Osteocyte (in vitro differentiated cells): ENCODE measurements around the gene FIBCD1. TPM values are rescaled to one million over a fixed set of nuclear protein-coding genes. Genes with fewer than 3 reads are reported as not detected.

Source experiments
- DNase-seq: peaks from one replicate; pipeline ENCODE4 v3.0.0; 2021; ENCODE audit warnings: mixed read lengths; ENCODE audit not compliant: unreplicated experiment; ENCODE audit errors: extremely low spot score
- H3K27ac Mint-ChIP-seq: one replicate; pipeline ENCODE4 v1.8.0; 2021; ENCODE audit warnings: mild to moderate bottlenecking, mixed read lengths; ENCODE audit not compliant: unreplicated experiment
- H3K27me3 Mint-ChIP-seq: one replicate; pipeline ENCODE4 v1.8.0; 2021; ENCODE audit warnings: mixed read lengths; ENCODE audit not compliant: unreplicated experiment
- H3K36me3 Mint-ChIP-seq: one replicate; pipeline ENCODE4 v1.8.0; 2021; ENCODE audit warnings: mixed read lengths; ENCODE audit not compliant: unreplicated experiment
- H3K4me1 Mint-ChIP-seq: one replicate; pipeline ENCODE4 v1.8.0; 2021; ENCODE audit warnings: mixed read lengths; ENCODE audit not compliant: unreplicated experiment
- H3K4me3 Mint-ChIP-seq: one replicate; pipeline ENCODE4 v1.8.0; 2021; ENCODE audit warnings: mild to moderate bottlenecking, moderate library complexity, mixed read lengths; ENCODE audit not compliant: unreplicated experiment
- H3K9me3 Mint-ChIP-seq: one replicate; pipeline ENCODE4 v1.8.0; 2021; ENCODE audit warnings: mixed read lengths; ENCODE audit not compliant: unreplicated experiment
- CTCF ChIP-seq: fragments of 200-600 bp; sonication (generic); IDR thresholded peaks from 2 replicates; pipeline ENCODE4 v1.5.0; 2021; ENCODE audit warnings: antibody characterized with exemption, mild to moderate bottlenecking, moderate library complexity
- total RNA-seq: library from RNA; stranded (reverse); gene quantifications from 2 replicates; pipeline ENCODE4 v1.2.1, GENCODE V29; 2021

FIBCD1 gene
- total RNA-seq, 1 donor from 2014 or later, result 18.2 TPM

DNA sequence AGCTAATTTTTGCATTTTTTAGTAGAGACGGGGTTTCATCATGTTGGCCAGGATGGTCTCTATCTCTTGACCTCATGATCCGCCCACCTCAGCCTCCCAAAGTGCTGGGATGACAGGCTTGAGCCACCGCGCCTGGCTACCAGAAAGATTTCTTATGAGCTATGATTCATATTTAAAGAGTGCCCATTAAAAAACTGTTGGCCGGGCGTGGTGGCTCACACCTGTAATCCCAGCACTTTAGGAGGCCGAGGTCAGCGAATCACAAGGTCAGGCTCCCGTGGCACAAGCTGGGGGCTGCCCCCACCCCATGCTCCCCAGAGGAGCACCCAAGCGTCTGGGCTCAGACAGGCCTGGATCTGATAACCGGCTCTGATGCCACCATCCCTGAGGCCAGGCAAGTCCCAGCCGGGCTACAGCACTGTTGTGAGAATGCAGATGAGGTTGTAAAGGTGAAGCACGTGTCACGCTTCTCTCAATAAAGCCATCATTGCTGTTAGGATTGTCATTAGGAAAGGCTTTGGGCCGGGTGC lies 56.3 kb downstream of the FIBCD1 start:
- H3K27ac Mint-ChIP-seq, result no peak overlapping the region
- TF ChIP-seq CTCF, result no peak
- peaks cover 56% of the 10 kb centered on the region for H3K36me3 Mint-ChIP-seq
- no peak overlapping the region for H3K4me3 Mint-ChIP-seq
- DNase-seq, result no peak
- H3K9me3 Mint-ChIP-seq, result no peaks in the 10 kb centered on the region
- H3K4me1 Mint-ChIP-seq, result peaks cover 3% of the 10 kb centered on the region
- H3K27me3 Mint-ChIP-seq, result no peaks in the 10 kb centered on the region

GRCh38 chr9:130881516-130881915 lies 57.5 kb downstream of the FIBCD1 start:
- H3K4me3 Mint-ChIP-seq, result no peak overlapping the region
- H3K4me1 Mint-ChIP-seq, result no peaks in the 10 kb centered on the region
- no peaks in the 10 kb centered on the region for H3K9me3 Mint-ChIP-seq
- peaks cover 51% of the 10 kb centered on the region for H3K36me3 Mint-ChIP-seq
- no peak for DNase-seq
- no peaks in the 10 kb centered on the region for H3K27me3 Mint-ChIP-seq
- no peak for TF ChIP-seq CTCF
- no peak overlapping the region for H3K27ac Mint-ChIP-seq

- no peak overlapping the region for H3K27ac Mint-ChIP-seq
- no peaks in the 10 kb centered on the region for H3K27me3 Mint-ChIP-seq
- no peaks in the 10 kb centered on the region for H3K9me3 Mint-ChIP-seq
- H3K36me3 Mint-ChIP-seq, result peaks cover 46% of the 10 kb centered on the region
- no peaks in the 10 kb centered on the region for H3K4me1 Mint-ChIP-seq
- no peak for TF ChIP-seq CTCF
- DNase-seq, result no peak
- no peak overlapping the region for H3K4me3 Mint-ChIP-seq
Observed at GRCh38 chr9:130880599-130881220, 58.3 kb downstream of the FIBCD1 start.

GRCh38 chr9:130879863-130880411 lies 59.1 kb downstream of the FIBCD1 start:
- Mint-ChIP-seq H3K27me3 (no peaks in the 10 kb centered on the region), H3K4me1 (no peaks in the 10 kb centered on the region), H3K9me3 (no peaks in the 10 kb centered on the region), H3K36me3 (peaks cover 46% of the 10 kb centered on the region), H3K4me3 (no peak overlapping the region), H3K27ac (no peak overlapping the region)
- no peak for DNase-seq
- no peak for TF ChIP-seq CTCF

GRCh38 chr9:130878295-130878694 lies 60.8 kb downstream of the FIBCD1 start:
- no peak for DNase-seq
- no peak overlapping the region for H3K4me3 Mint-ChIP-seq
- no peaks in the 10 kb centered on the region for H3K27me3 Mint-ChIP-seq
- no peak overlapping the region for H3K27ac Mint-ChIP-seq
- H3K9me3 Mint-ChIP-seq, result no peaks in the 10 kb centered on the region
- peaks cover 47% of the 10 kb centered on the region for H3K36me3 Mint-ChIP-seq
- H3K4me1 Mint-ChIP-seq, result no peaks in the 10 kb centered on the region
- no peak for TF ChIP-seq CTCF
